PC-9 (cell line): ENCODE data around the gene B2M.

Experiments
- CTCF ChIP-seq: fragments of 200-600 bp; sonication (generic); conservative IDR thresholded peaks from 2 replicates; pipeline ENCODE4 v1.6.1; 2017; ENCODE audit warnings: mixed run types, antibody characterized with exemption, mild to moderate bottlenecking, moderate library complexity
- EZH2 ChIP-seq: fragments of 200-600 bp; sonication (generic); IDR thresholded peaks from 2 replicates; pipeline ENCODE4 v1.8.0; 2017; ENCODE audit warnings: antibody characterized with exemption, low read depth

- no peak for TF ChIP-seq CTCF
- no peak for TF ChIP-seq EZH2
These were observed 5.8 kb downstream of the B2M start for GRCh38 chr15:44716983-44717602.
